ENCODE results near the gene FMO2.

DNA sequence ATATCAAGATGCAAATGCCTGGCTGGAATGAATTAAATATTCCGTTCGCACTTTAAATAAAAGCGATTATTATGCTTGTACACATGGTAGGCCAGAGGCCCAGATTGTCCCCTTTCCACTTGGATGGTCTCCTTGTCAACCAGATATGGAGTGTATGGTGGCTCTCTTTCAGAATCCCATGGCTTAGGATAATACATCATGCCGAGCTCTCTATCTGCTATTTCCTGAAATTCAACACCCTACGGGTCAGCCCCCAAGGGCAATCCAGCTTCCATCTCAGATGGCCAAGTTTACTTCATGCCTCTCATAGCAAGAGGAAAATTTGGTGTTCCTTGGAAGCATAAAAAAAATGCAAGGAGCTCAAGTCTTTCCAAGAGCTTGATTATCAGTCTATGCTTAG is 37.8 kb downstream of the FMO2 start:
- TF ChIP-seq, protein P1, sequence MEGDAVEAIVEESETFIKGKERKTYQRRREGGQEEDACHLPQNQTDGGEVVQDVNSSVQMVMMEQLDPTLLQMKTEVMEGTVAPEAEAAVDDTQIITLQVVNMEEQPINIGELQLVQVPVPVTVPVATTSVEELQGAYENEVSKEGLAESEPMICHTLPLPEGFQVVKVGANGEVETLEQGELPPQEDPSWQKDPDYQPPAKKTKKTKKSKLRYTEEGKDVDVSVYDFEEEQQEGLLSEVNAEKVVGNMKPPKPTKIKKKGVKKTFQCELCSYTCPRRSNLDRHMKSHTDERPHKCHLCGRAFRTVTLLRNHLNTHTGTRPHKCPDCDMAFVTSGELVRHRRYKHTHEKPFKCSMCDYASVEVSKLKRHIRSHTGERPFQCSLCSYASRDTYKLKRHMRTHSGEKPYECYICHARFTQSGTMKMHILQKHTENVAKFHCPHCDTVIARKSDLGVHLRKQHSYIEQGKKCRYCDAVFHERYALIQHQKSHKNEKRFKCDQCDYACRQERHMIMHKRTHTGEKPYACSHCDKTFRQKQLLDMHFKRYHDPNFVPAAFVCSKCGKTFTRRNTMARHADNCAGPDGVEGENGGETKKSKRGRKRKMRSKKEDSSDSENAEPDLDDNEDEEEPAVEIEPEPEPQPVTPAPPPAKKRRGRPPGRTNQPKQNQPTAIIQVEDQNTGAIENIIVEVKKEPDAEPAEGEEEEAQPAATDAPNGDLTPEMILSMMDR (IDR thresholded peaks at IDR 0.05): no peak
- no peak for TF ChIP-seq POLR2AphosphoS5 (IDR thresholded peaks at IDR 0.05)
- TF ChIP-seq POLR2A (IDR thresholded peaks at IDR 0.05): no peak
